HG02840 (cell line): ENCODE data around the gene LTBP1.
"Not testable (repeated sequence)": the region's sequence is repeated elsewhere in the genome, so short reads cannot be mapped to it uniquely, and the experiment has no call there.

Source experiments
- ATAC-seq: cut with Tn5 transposase; IDR thresholded peaks from one replicate; pipeline ENCODE4 v1.9.1; 2021; ENCODE audit warnings: mild to moderate bottlenecking, moderate library complexity, moderate number of reproducible peaks; ENCODE audit not compliant: unreplicated experiment, low FRiP score

LTBP1 gene

DNA sequence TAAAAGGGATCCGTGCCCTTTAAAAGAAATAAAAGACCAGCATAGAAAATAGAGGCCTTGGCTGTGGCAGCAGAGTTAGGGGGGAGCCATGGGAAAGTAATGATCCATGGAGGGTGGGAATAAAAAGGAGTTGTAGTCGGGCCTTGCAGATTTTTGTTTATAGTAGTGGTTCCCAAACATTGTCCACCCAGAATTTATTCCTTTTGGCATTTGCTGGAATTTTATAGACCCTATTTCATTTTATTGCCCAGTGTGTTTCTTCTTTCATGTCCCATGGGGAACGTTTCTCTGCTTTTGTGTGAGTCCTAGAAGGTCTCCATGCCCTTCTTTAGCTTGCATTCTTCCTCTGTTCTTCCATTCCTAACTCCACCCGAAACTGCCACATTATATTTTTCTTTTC is 222.2 kb downstream of the LTBP1 start:
- no peak for ATAC-seq

DNA sequence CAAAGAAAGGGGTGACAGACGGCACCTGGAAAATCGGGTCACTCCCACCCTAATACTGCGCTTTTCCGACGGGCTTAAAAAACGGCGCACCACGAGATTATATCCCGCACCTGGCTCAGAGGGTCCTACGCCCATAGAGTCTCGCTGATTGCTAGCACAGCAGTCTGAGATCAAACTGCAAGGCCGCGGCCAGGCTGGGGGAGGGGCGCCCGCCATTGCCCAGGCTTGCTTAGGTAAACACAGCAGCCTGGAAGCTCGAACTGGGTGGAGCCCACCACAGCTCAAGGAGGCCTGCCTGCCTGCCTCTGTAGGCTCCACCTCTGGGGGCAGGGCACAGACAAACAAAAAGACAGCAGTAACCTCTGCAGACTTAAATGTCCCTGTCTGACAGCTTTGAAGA is 223.5 kb downstream of the LTBP1 start:
- not testable (repeated sequence) for ATAC-seq

DNA sequence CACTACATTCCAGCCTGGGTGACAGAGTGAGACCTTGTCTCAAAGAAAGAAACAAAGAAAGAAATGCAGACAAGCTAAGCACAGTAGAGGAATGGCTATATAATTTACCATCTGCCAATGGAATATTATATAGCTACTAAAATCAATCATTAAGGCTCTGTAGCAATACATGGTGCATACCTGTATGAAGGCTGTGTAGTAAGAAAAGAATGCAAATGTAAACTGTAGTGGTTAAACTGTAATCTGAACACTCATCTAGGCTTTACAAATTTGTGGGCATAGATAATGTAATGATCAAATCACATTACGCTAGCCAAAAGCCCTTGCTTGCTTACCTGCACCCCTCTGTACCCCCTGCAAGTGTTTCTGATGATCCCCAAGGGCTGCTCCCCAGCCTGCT is 230.9 kb downstream of the LTBP1 start:
- ATAC-seq = no peak

DNA sequence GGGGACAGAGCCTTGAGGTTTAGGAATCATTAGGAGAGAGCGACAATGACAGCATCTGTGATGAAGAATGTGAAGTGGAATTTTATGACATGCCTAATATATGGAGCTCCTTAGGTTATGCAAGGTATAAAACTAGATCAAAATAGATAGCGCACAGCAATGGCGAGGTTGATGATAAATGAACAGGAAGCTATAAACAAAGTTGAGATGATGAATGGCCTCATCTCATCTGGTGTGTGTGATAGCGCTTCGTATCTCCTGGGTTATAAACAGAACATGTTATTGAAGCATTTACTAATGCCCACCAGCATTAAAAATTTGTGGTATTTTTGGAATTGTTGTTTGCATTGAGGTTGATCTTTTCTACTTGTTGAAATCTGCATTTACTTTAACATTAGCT is 231.5 kb downstream of the LTBP1 start:
- no peak for ATAC-seq

DNA sequence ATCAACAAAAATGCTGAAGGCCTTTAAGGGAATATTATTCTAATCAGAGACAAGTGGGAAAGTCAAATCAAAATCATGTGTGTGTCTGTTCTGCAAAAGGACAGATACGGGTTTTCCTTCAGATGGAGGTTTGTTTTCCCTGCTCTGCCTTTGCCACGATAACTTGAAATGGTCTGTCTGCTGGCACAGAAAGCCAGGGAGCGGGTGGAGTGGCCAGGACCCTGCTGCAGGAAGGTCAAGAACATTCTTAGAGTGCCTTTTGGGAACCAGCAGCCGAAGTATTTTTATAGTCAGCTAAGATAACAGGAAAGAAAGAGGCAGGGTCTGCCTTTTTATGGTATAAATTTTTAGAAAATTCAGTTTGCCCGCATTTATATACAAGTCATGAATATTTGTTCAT is 234.2 kb downstream of the LTBP1 start:
- ATAC-seq = no peak

DNA sequence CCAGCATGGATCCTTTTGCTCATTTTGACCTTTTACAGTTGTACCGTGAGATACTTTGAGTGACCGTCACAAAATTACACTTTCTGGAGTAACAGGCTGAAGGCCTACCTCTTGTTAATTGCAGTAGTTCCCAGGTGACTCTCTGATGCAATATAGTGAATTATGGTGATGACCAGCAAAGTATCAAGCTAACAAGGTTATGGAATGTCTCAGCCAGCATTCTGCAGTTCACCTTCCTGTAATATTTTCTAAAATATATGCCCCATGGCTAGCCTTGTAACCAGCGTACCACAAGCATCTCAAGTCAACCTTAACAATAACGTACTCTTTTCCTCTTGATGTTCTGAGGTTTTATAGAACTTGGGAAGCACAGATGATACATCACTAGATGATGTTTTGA is 234.7 kb downstream of the LTBP1 start:
- ATAC-seq = no peak

DNA sequence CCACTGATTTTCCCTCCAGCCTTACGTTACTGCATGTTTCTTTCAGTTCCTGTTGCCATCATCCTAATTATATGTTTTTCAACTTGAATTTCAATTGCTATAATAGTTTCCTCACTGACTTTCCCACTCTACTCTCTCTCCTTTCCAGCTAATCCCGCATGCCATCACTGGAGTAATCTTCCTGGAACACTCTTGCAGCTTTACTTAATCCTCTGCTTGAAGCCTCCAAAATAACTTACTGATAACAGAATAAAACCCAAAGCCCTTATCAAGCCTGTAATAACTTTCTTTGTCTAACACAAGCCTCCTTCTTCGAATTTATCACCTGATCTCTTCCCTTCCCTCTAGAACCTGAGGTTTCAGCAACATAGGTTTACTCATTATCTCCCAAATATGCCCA is 237.3 kb downstream of the LTBP1 start:
- ATAC-seq = no peak

DNA sequence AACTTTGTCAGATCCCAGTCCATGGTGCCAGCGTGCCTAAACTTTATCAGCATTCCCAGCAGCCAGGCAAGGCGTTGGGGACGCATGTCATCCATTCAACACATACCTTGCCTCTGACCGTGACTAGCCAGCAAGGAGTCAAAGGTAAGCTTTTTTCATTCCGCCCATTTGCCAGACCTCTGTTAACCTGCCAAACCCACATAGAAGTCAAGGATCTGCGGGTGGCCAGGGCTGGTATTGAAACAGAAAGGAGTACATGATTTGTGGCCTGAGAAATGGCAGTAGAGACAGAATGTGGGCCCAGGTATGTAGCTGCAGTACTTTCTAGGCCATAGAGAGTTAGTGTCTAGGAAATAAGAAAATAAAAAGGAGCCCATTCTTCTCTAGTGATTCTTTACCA is 240.2 kb downstream of the LTBP1 start:
- no peak for ATAC-seq

DNA sequence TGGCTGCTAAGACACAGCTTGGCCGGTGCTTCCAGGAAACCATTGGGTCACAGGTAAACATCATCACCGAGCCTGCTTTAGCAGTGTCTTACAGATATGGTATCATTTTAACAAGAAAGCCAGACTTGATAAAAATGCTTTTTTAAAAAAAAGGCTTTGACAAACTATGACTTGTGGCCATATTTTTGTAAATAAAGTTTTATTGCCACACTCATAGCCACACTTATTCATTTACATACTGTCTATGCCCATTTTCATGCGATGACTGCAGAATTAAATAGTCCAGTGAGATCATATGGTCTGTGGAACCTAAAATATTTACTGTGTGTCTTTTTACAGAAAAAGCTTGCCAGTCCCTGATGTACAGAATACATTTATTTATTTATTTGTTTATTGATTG is 242.0 kb downstream of the LTBP1 start:
- ATAC-seq = no peak

DNA sequence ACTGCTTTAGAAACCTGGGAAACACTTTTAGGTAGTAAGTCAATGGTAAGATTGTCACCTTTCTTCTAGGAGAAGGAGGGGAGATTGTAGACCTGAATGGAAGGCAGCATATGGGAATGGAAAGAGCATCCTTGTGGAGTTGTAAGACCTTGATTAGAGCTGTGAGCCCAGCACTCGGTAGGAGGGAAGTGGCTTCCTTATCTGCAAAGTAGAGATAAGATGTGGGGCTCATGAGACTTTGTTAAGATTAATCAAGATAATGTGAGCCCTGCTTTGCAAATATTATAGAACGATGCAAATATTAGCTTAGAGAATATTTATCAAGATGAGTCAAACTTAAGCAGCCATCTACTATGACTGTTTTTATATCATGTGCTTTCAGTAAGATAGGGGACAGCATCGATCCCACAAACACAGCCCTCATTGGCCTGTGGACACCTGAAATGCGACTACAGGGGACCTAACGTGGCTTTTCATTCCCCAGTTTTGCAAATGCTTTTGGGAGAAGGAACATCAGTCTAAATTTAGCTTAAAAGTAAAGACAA is 243.7 kb downstream of the LTBP1 start:
- ATAC-seq = no peak

DNA sequence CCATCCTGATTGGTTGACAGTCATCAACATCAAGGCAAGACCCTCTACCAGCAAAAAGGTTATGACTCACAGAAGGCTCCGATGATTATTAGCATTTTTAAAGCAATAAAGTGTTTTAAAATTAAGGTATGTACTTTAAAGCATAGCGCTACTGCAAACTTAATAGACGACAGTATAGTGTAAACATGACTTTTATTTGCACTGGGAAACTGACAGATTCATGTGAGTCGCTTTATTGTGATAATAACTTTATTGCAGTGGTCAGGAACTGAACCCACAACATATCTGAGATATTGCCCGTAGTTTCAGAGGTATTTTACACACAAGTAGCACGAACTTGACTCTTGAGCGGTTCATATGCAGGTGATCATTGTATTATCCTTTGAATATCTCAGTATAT is 249.1 kb downstream of the LTBP1 start:
- no peak for ATAC-seq

DNA sequence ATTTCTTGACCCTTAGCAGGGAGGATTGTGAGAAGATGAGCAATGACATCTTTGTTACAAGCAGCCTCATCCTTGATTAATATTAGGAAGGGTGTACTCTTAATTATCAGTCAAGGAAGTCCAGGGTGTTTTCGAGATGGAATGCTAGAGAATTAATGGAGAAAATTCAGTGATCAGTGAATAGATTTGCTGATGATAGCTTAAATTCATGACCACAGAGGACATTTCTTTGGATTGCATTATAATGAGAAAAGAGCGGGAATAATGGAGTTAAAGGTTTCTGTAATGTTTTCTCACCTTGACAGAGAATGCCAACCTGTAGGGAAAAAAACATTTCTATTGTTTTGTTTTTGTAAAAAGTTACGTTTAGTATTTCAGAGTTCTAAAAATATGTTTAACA is 249.9 kb downstream of the LTBP1 start:
- ATAC-seq = no peak

DNA sequence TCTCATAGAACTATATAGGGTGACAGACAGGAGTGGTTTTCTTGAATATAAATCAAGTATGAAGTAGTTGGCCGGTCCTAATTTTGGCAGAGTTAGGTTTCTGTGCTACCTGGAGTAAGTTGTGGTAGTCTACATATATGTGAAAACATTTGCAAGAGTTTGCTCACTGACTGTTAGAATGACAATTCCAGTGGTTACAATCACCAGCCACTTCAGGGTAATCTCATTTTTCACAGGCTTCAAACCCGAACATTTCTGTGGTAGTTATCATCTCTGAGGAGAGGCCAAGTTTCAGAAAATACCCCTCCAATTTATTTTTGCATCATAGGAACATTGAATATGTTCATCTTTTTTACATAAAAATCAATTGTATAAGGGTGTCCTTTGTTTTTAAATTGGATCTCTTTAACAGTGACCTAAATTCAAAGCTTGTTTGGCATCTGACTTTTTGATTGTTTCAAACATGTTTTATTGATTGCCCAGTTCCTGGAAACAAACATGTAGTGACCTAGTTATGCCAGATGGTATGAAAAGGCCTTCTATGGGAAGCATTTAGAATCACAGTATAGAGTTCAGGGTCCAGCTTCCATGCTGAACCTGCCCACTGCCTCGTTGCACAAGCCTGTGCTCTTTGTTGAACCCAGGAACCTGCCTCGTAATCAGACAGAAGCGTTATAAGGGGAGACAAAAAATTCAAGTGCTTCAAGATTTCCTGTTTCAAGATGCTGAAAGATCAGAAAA is 250.6 kb downstream of the LTBP1 start:
- no peak for ATAC-seq

DNA sequence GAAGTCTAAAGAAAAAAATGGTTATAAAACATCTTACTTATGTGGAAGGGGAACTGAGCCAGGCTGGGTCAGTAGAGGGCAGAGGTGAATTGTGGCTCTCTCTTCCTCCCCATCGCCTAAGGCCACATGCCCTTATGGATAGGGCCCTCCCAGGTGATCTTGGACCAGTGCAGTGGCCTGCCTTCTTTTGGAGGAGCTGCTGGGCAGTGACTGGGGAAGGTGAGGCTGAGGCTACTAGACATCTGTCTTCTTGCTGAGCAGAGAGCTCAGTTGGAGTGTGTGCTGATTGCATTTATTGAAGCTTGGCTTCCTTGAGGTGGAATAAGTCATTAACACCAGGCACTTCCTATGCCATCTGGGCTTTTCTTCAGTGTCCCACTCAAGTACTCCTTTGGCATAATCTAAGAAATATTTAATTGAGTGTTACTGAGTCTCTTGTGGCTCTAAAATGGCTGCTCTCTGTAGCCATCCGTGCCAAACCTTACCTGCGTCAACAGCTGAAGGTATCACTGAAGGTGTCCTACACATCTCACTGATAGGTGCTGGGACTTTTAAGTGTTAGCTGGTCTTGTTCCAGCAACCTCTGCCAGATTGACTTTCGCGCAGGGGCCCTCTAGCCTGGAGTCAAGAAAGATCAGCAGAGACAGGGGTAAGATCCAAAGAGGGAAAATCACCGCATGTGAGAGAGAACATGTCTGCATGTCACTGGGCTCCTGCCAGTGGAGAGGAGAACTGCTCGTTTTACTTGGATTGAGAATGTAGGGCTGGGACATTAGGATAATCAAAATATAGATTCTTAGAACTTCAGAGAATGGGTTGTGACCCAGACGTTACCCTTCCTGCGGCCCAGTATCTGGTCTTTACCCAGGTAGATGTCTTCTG is 256.1 kb downstream of the LTBP1 start:
- ATAC-seq = no peak

DNA sequence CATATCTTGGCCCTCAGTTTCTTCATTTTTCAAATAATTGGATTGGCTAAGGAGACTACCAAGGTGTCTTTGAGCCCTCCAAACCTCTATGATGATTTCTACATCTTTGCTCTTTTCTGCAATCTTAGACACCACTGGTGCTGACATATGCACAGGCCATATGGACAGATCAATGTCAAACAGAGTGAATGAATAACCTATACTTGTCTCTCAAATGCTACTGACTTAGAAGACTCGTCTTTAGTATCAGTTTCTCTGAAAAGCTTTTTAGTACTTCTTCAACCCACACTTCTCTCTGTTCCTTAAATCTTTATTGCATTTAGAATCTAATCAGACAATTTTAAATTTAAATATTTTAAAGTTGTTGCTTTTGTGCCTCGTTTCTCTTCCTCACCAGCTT is 258.2 kb downstream of the LTBP1 start:
- no peak for ATAC-seq

DNA sequence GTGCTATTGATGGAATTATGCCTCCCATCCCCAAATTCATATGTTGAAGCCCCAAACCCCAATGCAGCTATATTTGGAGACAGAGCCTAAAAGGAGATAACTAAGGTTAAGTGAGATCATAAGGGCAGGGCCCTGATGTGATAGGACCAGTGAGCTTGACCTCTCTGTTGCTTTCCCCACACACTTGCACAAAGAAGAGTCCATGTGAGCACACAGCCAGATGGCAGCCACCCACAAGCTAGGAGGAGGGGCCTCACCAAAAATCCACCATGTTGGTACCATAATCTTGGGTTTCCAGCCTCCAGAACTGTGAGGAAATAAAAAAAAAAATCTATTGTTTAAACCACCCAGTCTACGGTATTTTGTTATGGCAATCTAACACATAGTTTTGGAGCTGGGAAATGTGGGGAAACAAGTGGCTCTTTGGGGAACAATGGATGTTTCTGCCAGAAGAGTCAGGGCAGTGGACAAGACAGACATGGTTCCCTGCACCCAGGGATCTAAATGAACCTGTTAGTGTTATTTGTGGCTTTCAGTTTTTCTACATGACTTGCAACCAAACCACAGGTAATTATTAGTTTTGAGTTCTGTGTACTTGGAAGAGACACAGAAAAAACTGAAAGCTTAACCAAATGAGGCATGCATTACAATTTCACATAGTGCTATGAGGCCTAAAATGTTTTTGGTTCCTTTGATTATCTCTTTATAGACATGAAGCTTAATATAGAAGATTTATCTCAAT is 259.1 kb downstream of the LTBP1 start:
- ATAC-seq = peak; percentile 91

DNA sequence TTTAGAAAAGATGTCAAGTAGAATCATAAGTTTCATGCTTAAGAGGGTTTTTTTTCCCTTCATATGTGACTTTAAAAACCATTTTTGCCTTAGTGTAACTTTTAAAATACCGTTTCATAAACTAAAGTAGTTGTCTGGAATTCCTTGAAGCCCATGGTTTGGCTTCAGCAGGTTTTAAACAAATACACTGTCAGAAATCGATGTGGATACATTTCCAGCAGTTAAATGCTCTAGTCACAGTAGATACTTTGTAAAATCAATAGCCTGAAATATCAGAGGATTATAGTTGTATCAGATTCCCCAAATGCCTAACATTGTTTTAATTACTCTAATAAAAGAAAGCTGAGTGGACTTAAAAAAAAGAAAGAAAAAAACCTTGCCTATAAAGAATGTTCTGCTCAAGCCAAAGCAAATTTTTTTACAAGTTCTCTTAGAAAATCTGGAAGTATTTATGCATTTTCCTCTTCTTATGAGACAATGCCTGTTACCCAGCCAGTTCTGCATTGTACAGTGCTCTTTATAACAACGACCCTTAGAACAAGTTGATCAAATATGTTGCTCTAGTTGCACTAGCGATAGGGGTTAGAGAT is 260.5 kb downstream of the LTBP1 start:
- no peak for ATAC-seq

DNA sequence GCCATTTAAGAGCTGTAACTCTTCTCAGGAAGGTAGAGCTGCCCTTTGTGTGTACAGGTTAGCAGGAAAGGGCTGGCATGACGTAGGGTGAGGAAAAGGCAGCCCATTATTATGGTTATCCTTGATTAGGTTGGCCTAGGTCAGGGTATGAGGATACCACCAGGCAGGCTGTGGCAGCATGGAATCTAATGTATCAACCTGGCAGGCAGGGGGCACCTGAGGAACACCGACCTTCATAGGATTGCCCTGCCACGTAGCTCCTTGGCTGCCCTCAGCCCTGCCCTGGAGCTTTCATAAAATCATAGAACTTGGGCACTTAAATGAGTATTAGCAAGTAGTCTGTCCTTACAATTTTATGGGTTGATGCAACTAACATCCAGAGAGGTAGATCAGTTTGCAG is 261.6 kb downstream of the LTBP1 start:
- no peak for ATAC-seq

DNA sequence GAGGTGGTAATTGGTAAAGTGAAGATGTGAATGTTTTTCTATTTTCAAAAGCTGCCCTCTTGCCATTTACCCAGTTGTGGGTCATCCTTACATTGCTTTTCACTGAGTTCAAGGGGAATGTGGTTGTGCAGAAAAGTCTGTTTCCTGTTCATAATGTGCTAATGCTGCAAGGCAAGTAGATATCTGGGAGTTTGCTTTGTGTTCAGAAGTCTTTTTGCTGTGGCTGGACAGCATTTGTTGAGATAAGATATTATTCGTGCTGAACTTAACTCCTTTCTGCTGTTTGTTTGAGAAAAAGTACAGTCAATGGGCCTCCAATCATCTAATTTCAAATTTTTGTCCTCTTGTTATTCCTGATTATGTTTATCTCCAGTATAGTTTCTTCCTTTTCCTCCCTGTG is 263.2 kb downstream of the LTBP1 start:
- ATAC-seq = no peak

DNA sequence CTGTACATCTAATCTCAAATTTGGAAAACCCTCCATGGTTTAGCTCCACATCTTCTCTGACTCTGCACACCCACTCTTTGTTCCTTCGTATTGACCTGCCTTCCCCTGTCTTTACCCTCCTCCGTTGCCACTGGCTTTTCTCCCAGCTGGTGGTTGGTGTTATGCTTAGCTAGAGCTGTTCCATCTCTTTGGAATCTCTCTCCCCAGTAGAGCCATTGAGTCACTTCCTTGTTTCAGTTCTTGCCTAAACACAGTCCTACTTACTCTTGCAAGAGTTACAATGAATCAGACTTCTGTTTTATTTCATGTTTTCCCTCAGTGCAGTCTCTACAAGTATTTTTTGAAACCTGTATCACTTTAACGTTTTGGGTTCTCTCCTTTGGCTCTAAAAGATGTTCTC is 263.9 kb downstream of the LTBP1 start:
- no peak for ATAC-seq

DNA sequence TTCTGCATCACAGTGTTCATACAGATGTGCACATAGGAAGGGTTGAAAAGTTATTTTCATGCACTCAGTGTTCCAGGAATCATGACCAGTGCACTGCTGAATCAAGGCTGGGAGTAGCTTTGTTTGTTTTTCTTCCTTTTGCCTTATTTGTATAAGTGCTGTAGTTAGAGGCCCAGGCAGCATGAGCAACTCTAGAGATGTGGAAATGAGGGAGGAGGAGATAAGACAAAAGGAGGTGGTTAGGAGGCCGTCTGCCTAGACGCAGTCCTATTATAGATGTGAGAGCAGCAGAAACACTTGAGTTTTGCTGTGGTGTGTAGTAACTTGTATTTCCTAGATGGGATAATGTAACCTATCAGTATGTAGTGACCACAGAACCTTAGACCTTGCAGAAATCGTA is 265.4 kb downstream of the LTBP1 start:
- no peak for ATAC-seq
